Measurements from ENCODE around the gene MCFD2.

The MCFD2 gene

GRCh38 chr2:46866770-46867246 lies 48.8 kb downstream of the MCFD2 start:
- in situ Hi-C loops (cut with MboI; ENCODE audit: low sequenced_read_pairs, unreplicated experiment), result no loop called here
- no peak for DNase-seq (ENCODE audit: low spot score)
- no peak for TF ChIP-seq CTCF (IDR thresholded peaks at IDR 0.05; ENCODE audit: borderline replicate concordance, control extremely low read depth, extremely low read depth, insufficient read depth, missing control alignments)

GRCh38 chr2:46865181-46865970 lies 50.2 kb downstream of the MCFD2 start:
- in situ Hi-C loops (cut with MboI; ENCODE audit: low sequenced_read_pairs, unreplicated experiment), result no loop called here

GRCh38 chr2:46863882-46864281 lies 51.7 kb downstream of the MCFD2 start:
- in situ Hi-C loops (cut with MboI; ENCODE audit: low sequenced_read_pairs, unreplicated experiment), result no loop called here

More at GRCh38 chr2:46865181-46865970, 50.2 kb downstream of the MCFD2 start:
- no peak for DNase-seq (ENCODE audit: low spot score)
- TF ChIP-seq CTCF (IDR thresholded peaks at IDR 0.05; ENCODE audit: borderline replicate concordance, control extremely low read depth, extremely low read depth, insufficient read depth, missing control alignments), result no peak

GRCh38 chr2:46862514-46862913 lies 53.1 kb downstream of the MCFD2 start:
- DNase-seq (ENCODE audit: low spot score), result no peak
- no peak for TF ChIP-seq CTCF (IDR thresholded peaks at IDR 0.05; ENCODE audit: borderline replicate concordance, control extremely low read depth, extremely low read depth, insufficient read depth, missing control alignments)
- in situ Hi-C loops (cut with MboI; ENCODE audit: low sequenced_read_pairs, unreplicated experiment), result no loop called here

More at GRCh38 chr2:46863882-46864281, 51.7 kb downstream of the MCFD2 start:
- no peak for DNase-seq (ENCODE audit: low spot score)
- no peak for TF ChIP-seq CTCF (IDR thresholded peaks at IDR 0.05; ENCODE audit: borderline replicate concordance, control extremely low read depth, extremely low read depth, insufficient read depth, missing control alignments)

GRCh38 chr2:46861916-46862315 lies 53.7 kb downstream of the MCFD2 start:
- in situ Hi-C loops (cut with MboI; ENCODE audit: low sequenced_read_pairs, unreplicated experiment), result no loop called here
- TF ChIP-seq CTCF (IDR thresholded peaks at IDR 0.05; ENCODE audit: borderline replicate concordance, control extremely low read depth, extremely low read depth, insufficient read depth, missing control alignments), result no peak
- DNase-seq (ENCODE audit: low spot score), result no peak

GRCh38 chr2:46859482-46859881 lies 56.1 kb downstream of the MCFD2 start:
- no peak for DNase-seq (ENCODE audit: low spot score)
- TF ChIP-seq CTCF (IDR thresholded peaks at IDR 0.05; ENCODE audit: borderline replicate concordance, control extremely low read depth, extremely low read depth, insufficient read depth, missing control alignments), result no peak
- in situ Hi-C loops (cut with MboI; ENCODE audit: low sequenced_read_pairs, unreplicated experiment), result no loop called here

Measured in GM13976 (cell line).